ENCODE measurements around the gene DCC.

DCC gene

DNA sequence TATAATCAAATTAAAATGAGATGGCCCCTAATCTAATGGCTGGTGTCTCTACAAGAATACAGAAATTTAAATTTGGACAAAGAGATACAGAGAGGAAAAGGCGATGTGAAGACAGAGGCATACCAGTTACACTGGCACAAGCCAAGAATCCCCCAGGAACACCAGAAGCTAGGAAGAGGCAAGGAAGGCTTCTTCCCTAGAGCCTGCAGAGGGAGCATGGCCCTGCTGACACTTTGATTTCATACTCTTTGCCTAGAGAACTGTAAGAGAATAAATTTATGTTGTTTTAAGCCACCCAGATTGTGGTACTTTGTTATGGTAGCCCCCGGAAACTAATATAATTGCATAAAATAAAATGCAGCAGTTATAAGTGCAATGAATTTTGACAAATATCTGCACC lies 1213.0 kb downstream of the DCC start:
- no peak overlapping the region for H3K4me3 ChIP-seq (ENCODE audit: low read depth, low read length)
- POLR2A ChIA-PET: no interaction called here
- no peak for DNase-seq (ENCODE audit: low read depth, low spot score)
- CTCF ChIA-PET: no interaction called here
- TF ChIP-seq CTCF (IDR thresholded peaks at IDR 0.05; ENCODE audit: insufficient read depth, low read length, missing control alignments): no peak

DNA sequence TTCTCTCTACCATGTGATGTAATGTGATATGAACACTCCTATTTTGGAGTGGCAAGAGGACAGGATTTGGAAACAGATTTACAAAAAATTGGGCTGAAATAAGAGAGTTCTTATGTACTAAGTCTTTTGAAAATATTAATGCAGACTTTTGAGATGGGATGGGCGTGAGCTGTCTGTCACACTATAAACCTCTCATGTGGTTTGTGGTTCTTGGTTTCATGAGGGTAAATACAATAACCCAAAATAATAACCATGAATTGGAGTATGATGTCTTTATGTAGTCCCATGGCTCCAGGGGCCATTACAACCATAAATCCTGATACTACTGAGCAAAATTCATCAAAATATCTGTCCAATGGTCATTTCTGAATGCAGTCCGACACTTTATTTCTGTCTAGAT lies 1216.5 kb downstream of the DCC start:
- ChIA-PET POLR2A (no interaction called here), CTCF (no interaction called here)
- no peak overlapping the region for H3K4me3 ChIP-seq (ENCODE audit: low read depth, low read length)
- DNase-seq (ENCODE audit: low read depth, low spot score): no peak
- no peak for TF ChIP-seq CTCF (IDR thresholded peaks at IDR 0.05; ENCODE audit: insufficient read depth, low read length, missing control alignments)

DNA sequence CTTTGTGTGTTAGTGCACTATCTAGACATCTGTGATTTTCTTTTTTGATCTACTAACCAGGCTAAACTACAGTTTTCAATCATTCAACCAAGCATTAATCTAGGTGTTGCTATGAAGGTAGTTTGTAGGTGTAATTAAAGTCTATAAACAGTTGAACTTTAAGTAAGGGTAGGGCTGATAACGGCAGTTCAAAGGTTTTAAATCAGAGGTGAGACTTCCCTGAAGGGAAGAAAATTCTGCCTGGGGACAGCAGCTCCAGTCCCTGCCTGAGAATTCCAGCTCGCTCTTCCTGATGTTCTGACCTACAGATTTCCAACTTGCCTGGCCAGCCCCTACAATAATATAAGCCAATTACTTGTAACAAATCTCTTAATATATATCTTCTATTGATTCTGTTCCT lies 1220.5 kb downstream of the DCC start:
- CTCF ChIA-PET: interaction anchor here (1.2 kb wide), 1 partner anchor 9 kb away, joined by 3 read pairs; no protein-coding TSS in a partner anchor
- no peak for DNase-seq (ENCODE audit: low read depth, low spot score)
- POLR2A ChIA-PET: no interaction called here
- H3K4me3 ChIP-seq (ENCODE audit: low read depth, low read length): no peak overlapping the region
- no peak for TF ChIP-seq CTCF (IDR thresholded peaks at IDR 0.05; ENCODE audit: insufficient read depth, low read length, missing control alignments)

- DNase-seq (ENCODE audit: low read depth, low spot score): no peak
- ChIA-PET POLR2A (no interaction called here), CTCF (interaction anchor here (0.7 to 1.9 kb wide), 7 partner anchors 14 to 564 kb away, joined by 3 to 9 read pairs (median 5); no protein-coding TSS in a partner anchor)
- H3K4me3 ChIP-seq (ENCODE audit: low read depth, low read length): no peak overlapping the region
- TF ChIP-seq CTCF (IDR thresholded peaks at IDR 0.05; ENCODE audit: insufficient read depth, low read length, missing control alignments): no peak
Measured at GRCh38 chr18:53566626-53567025, 1226.6 kb downstream of the DCC start.

DNA sequence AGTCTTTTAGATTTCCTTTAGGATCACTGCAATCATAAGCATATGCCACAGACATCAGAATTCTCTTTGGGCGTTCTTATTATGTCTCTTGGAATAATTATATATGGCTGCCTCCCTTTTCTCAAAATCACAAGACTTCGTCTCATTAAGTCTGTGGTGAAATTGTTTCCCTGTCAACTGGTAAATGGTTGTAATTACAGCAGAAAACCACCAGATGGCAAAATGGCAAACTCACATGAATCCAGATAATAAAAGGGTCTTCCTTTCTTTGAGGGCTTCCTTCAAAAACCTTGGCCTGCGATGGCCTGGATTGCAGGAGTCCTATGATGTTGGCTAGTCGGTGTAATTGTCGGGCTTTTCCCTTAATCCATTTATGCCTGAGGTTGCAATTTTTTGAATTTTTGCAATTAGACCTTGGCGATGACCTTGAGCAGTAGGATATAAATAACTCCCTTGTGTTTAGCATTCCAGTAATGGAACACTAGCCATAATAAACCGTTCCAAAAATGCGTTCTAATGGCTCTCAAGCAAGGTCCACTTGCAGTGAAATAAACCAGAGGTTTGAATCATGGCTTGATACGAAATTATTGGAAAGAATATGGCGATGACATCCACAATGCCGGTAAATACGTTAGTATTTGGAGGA lies 1228.1 kb downstream of the DCC start:
- ChIA-PET POLR2A (no interaction called here), CTCF (interaction anchor here (0.9 to 1.9 kb wide), 5 partner anchors 549 to 562 kb away, joined by 3 to 9 read pairs (median 5); no protein-coding TSS in a partner anchor)
- TF ChIP-seq CTCF (IDR thresholded peaks at IDR 0.05; ENCODE audit: insufficient read depth, low read length, missing control alignments): peak; percentile 35
- H3K4me3 ChIP-seq (ENCODE audit: low read depth, low read length): no peak overlapping the region
- no peak for DNase-seq (ENCODE audit: low read depth, low spot score)
